ENCODE measurements around the gene CDK14.

GRCh38 chr7:91041141-91041540 is 445.0 kb downstream of the CDK14 start:
- TF ChIP-seq, protein P1, sequence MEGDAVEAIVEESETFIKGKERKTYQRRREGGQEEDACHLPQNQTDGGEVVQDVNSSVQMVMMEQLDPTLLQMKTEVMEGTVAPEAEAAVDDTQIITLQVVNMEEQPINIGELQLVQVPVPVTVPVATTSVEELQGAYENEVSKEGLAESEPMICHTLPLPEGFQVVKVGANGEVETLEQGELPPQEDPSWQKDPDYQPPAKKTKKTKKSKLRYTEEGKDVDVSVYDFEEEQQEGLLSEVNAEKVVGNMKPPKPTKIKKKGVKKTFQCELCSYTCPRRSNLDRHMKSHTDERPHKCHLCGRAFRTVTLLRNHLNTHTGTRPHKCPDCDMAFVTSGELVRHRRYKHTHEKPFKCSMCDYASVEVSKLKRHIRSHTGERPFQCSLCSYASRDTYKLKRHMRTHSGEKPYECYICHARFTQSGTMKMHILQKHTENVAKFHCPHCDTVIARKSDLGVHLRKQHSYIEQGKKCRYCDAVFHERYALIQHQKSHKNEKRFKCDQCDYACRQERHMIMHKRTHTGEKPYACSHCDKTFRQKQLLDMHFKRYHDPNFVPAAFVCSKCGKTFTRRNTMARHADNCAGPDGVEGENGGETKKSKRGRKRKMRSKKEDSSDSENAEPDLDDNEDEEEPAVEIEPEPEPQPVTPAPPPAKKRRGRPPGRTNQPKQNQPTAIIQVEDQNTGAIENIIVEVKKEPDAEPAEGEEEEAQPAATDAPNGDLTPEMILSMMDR (IDR thresholded peaks at IDR 0.05; ENCODE audit: low read length): no peak
- TF ChIP-seq EZH2 (IDR thresholded peaks at IDR 0.05; ENCODE audit: borderline replicate concordance, low read length): no peak
